HG03280 (cell line): ENCODE results near the gene NUCB2.
A peak's percentile ranks its signal among the peaks of the same experiment; 100 is the strongest.
"Not testable (repeated sequence)": the region's sequence is repeated elsewhere in the genome, so short reads cannot be mapped to it uniquely, and the experiment has no call there.

Experiments used
- ATAC-seq: cut with Tn5 transposase; IDR thresholded peaks from one replicate; pipeline ENCODE4 v1.9.1; 2021; ENCODE audit warnings: mild to moderate bottlenecking, moderate library complexity; ENCODE audit not compliant: unreplicated experiment

NUCB2 gene

GRCh38 chr11:17268500-17268899 is 8.0 kb upstream of the NUCB2 start:
- ATAC-seq, result not testable (repeated sequence)

- ATAC-seq, result no peak
These were observed 7.6 kb upstream of the NUCB2 start for GRCh38 chr11:17268902-17269301.

- no peak for ATAC-seq
These were observed 3.7 kb upstream of the NUCB2 start for GRCh38 chr11:17272801-17273200.

GRCh38 chr11:17273211-17273610 is 3.3 kb upstream of the NUCB2 start:
- ATAC-seq, result no peak

- ATAC-seq, result no peak
These were observed 2.8 kb upstream of the NUCB2 start for GRCh38 chr11:17273668-17274282.

GRCh38 chr11:17275400-17276235 is 921 bp upstream of the NUCB2 start:
- no peak for ATAC-seq

- peak; percentile 25 for ATAC-seq
These were observed 565 bp downstream of the NUCB2 start for GRCh38 chr11:17277024-17277584.

- ATAC-seq, result no peak
These were observed 4.1 kb downstream of the NUCB2 start for GRCh38 chr11:17280494-17281127.

GRCh38 chr11:17286332-17286731 is 9.8 kb downstream of the NUCB2 start:
- no peak for ATAC-seq

GRCh38 chr11:17287058-17287457 is 10.5 kb downstream of the NUCB2 start:
- ATAC-seq, result no peak

GRCh38 chr11:17291710-17292109 is 15.2 kb downstream of the NUCB2 start:
- ATAC-seq, result no peak

GRCh38 chr11:17293311-17293710 is 16.8 kb downstream of the NUCB2 start:
- no peak for ATAC-seq

- no peak for ATAC-seq
These were observed 17.5 kb downstream of the NUCB2 start for GRCh38 chr11:17294033-17294432.

GRCh38 chr11:17296852-17297559 is 20.5 kb downstream of the NUCB2 start:
- ATAC-seq, result peak; percentile 39

GRCh38 chr11:17298302-17298701 is 21.8 kb downstream of the NUCB2 start:
- peak; percentile 76 for ATAC-seq

GRCh38 chr11:17300372-17300771 is 23.8 kb downstream of the NUCB2 start:
- no peak for ATAC-seq

GRCh38 chr11:17313349-17314231 is 37.1 kb downstream of the NUCB2 start:
- no peak for ATAC-seq

GRCh38 chr11:17314232-17314547 is 37.7 kb downstream of the NUCB2 start:
- ATAC-seq, result no peak

GRCh38 chr11:17314904-17315426 is 38.4 kb downstream of the NUCB2 start:
- no peak for ATAC-seq
